AG04450 (cell line): ENCODE measurements around the gene HSF2. TPM values are rescaled to one million over a fixed set of nuclear protein-coding genes. Genes with fewer than 3 reads are reported as not detected.
A peak's percentile ranks its signal among the peaks of the same experiment; 100 is the strongest.
"Not testable (repeated sequence)": the region's sequence is repeated elsewhere in the genome, so short reads cannot be mapped to it uniquely, and the experiment has no call there.

ENCODE experiments used
- CTCF ChIA-PET: fragments of 300-600, 350-600 bp; formaldehyde crosslinking; extraction: SDS; loops from one replicate; lab custom pipeline; 2022; ENCODE audit warnings: antibody characterized with exemption, inconsistent platforms; lab: Charles Lee
- POLR2A ChIA-PET: fragments of 350-600 bp; formaldehyde crosslinking; extraction: SDS; loops from one replicate; lab custom pipeline; 2021; ENCODE audit warnings: antibody characterized with exemption, inconsistent platforms; lab: Yijun Ruan, JAX
- DNase-seq: peaks from one replicate; pipeline ENCODE4 v3.0.0-alpha.2; 2011; ENCODE audit warnings: low read depth, low spot score
- H3K27ac ChIP-seq: one replicate; pipeline ENCODE4 v1.5.1; 2012; ENCODE audit warnings: low read depth, low read length, control low read depth
- H3K27me3 ChIP-seq: one replicate; pipeline ENCODE4 v1.6.0; 2012; ENCODE audit warnings: low read length; ENCODE audit not compliant: control insufficient read depth, insufficient read depth
- H3K4me3 ChIP-seq: 2 replicates; pipeline ENCODE4 v1.5.1; 2011; ENCODE audit warnings: mild to moderate bottlenecking, low read depth, low read length, control low read depth
- H3K9me3 ChIP-seq: 2 replicates; pipeline ENCODE4 v1.5.1; 2012; ENCODE audit warnings: low read length; ENCODE audit not compliant: control insufficient read depth, insufficient read depth
- CTCF ChIP-seq: IDR thresholded peaks from 2 replicates; pipeline ENCODE4 v1.5.1; 2011; ENCODE audit warnings: low read depth, low read length, control low read depth, inconsistent platforms
- polyA plus RNA-seq: library from polyadenylated mRNA; depleted of rRNA; stranded (reverse); fragments of >200 nt; gene quantifications from 2 replicates; pipeline ENCODE4 v1.2.3, GENCODE V29; 2011

Gene HSF2
- polyA plus RNA-seq, 1 experiment, result 34.4 TPM

DNA sequence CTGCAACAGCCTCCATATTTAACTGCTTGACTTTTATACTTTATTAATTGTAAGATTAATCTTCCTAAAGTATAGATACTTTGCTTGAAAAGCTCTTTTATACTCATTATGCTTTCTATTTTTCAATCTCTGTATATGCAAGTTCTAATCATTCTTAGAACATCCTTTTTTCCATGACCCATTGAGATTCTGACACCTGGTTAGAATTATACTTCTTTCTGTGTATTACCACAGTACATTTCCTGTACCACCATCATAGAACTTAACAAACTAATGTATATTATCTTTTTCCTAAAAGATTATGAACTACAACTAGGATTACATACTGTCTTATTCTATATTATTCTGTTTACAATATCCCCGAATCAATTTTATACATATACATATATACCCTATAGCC is 58.6 kb downstream of the HSF2 start:
- H3K9me3 ChIP-seq, result no peaks in the 10 kb centered on the region
- ChIA-PET POLR2A (no interaction called here), CTCF (no interaction called here)
- H3K4me3 ChIP-seq, result no peak overlapping the region
- DNase-seq, result no peak
- TF ChIP-seq CTCF, result no peak
- no peaks in the 10 kb centered on the region for H3K27me3 ChIP-seq
- no peak overlapping the region for H3K27ac ChIP-seq

- CTCF ChIA-PET, result interaction anchor here (1.0 kb wide), 1 partner anchor 32 kb away, joined by 3 read pairs; no protein-coding TSS in a partner anchor
- DNase-seq, result no peak
- Histone ChIP-seq H3K4me3 (no peak overlapping the region), H3K27ac (no peak overlapping the region), H3K27me3 (no peaks in the 10 kb centered on the region), H3K9me3 (no peaks in the 10 kb centered on the region)
- POLR2A ChIA-PET, result no interaction called here
- no peak for TF ChIP-seq CTCF
These were observed 59.8 kb downstream of the HSF2 start for GRCh38 chr6:122459240-122459639.

GRCh38 chr6:122459865-122460416 is 60.5 kb downstream of the HSF2 start:
- CTCF ChIA-PET, result interaction anchor here (0.7 to 1.0 kb wide), 2 partner anchors 9 to 32 kb away, joined by 3 read pairs; no protein-coding TSS in a partner anchor
- POLR2A ChIA-PET, H3K4me3 ChIP-seq, H3K9me3 ChIP-seq, H3K27ac ChIP-seq, H3K27me3 ChIP-seq, DNase-seq: not testable (repeated sequence)

GRCh38 chr6:122461885-122462284 is 62.4 kb downstream of the HSF2 start:
- no peaks in the 10 kb centered on the region for H3K9me3 ChIP-seq
- no peak overlapping the region for H3K4me3 ChIP-seq
- ChIA-PET CTCF (no interaction called here), POLR2A (no interaction called here)
- no peaks in the 10 kb centered on the region for H3K27me3 ChIP-seq
- H3K27ac ChIP-seq, result no peak overlapping the region
- no peak for TF ChIP-seq CTCF
- no peak for DNase-seq

- Histone ChIP-seq H3K27ac (peak within 1 kb of the TSS; percentile 71), H3K9me3 (no peaks in the 10 kb centered on the region), H3K27me3 (no peaks in the 10 kb centered on the region), H3K4me3 (peak within 1 kb of the TSS; percentile 95)
- TF ChIP-seq CTCF, result no peak
- peak; percentile 88 for DNase-seq
- POLR2A ChIA-PET, result interaction anchor here (0.6 to 1.3 kb wide), 3 partner anchors 72 to 1593 kb away, joined by 3 to 6 read pairs (median 4); partner anchors contain the start of genes HSF2 and SMPDL3A
- CTCF ChIA-PET, result interaction anchor here (0.8 to 2.6 kb wide), 4 partner anchors 20 to 88 kb away, joined by 3 to 23 read pairs (median 10); partner anchors contain the start of gene HSF2
These were observed 71.9 kb downstream of the HSF2 start, which contains the start of gene SERINC1 for GRCh38 chr6:122471107-122472021. Gene SERINC1, minus strand, starts transcription at chr6:122471807. Its CDS starts 70 bp downstream, at chr6:122471737.
